ENCODE measurements around the gene LTN1.
A peak's percentile ranks its signal among the peaks of the same experiment; 100 is the strongest.

The LTN1 gene

GRCh38 chr21:28928578-28929420, 63.9 kb downstream of the LTN1 start:
- DNase-seq: no peak

GRCh38 chr21:28927130-28927529, 65.5 kb downstream of the LTN1 start:
- no peak for DNase-seq

- DNase-seq: no peak
Observed at GRCh38 chr21:28923439-28923975, 69.2 kb downstream of the LTN1 start.

DNA sequence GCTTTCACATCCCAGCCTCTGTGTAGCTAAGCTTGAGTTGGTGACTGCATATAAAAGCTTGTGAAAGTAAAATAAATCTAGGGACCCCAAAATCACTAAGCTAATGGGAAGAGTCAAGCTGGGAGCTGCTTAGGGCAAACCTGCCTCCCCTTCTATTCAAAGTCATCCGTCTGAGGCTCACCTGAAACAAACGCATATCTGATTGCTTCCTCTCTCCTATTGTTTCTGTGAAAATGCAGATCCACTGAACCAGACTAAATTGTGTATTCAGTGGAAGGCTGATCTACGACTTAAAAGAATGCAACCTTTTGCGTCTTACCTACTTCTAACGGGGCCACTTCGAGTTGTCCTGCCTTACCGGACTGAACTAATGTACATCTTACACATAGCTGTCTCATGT, 70.3 kb downstream of the LTN1 start:
- DNase-seq: no peak

DNA sequence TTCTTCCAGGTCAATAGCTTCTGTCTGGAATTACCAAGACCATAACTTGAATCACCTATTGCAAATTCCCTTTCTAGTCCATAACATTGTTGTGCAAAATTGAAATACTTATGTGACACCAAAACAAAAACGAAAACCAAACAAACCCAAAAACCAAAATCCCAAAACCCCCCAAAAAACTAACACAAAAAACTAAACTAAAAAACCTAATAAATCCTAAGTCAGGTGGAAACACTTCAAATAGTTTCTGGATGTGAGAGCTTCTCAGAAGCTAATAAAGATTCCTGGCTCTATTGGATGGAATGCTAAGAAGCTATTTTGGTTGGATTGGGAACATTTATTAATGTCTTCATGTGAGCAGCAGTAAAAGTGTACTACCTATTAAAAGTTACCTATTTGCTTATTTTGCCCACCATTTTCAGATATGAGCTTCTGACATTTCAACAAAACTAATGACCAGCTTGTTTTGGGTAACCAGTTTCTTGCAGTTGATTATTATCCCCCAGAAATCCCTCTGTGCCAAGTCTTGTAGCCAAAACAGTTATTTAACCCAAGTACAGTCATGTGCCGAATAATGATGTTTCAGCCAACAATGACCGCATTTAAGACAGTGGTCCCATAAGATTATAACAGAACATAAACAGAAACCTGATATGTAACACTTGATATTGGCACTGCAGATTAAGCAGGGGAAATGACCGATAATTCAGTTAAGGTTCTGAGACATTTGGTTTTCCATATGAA, 76.4 kb downstream of the LTN1 start:
- no peak for DNase-seq

- DNase-seq: no peak
Observed at GRCh38 chr21:28913071-28913470, 79.6 kb downstream of the LTN1 start.

DNA sequence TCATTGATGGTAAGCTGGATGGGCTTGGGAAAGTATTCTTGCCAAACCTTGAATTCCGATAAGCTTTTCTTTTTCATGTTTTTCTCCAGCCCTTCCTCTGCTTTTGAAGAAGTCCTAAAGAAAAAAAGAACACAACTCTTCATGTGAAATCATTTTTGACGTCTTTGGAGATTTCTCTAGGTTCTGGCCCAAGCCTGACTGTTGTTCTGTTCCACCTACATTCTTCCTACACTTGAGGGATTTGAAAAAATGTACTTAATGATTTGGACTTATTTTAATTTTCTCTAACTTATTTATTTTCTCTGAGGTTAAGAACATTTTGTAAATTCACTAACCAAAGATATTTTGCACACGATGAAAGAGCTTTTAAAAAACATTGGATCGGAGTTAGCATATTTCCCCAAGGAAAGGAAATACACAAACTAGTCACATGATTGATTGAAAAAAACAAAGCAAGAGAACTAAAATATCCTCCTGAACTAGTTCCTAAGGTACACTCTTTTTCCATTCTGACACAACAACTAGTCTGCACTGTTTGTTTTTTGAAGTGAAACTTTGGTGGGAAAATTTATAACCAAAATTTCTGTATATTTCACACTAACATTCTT, 82.3 kb downstream of the LTN1 start:
- no peak for DNase-seq

DNA sequence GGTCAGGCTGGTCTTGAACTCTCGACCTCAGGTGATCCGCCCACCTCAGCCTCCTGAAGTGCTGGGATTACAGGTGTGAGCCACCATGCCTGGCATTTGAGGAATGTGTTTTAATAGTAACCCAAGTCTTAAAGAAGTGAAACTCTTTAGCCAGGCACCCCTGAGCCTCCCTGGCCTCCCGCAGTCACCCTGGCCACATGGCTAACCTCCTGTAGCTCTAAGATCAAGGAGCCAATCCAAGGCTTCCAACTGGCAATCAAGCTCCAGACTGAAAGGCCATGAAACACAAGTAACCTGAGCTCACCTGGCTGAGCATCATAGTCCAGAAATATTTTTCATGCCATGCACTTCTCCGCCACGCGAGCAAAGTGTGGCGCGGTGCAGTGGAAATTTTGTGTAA, 84.3 kb downstream of the LTN1 start:
- DNase-seq: no peak

DNA sequence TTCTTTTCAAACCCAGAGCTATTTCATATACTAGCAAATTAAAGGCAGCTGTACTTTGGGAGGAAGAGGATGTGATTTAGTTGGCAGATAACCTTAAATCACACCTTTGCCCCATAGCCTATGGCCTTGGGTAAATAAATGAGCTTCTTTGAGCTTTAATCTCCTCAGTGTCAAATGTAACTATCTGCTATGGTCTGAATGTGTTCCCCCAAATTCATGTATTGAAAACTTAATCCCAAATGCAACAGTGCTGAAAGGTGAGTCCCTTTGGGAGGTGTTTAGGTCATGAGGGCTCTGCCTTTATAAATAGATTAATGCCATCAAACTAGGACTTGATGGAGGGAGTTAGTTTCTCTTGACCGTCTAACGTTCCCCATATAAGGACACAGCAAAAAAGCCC, 85.8 kb downstream of the LTN1 start:
- DNase-seq: no peak

DNA sequence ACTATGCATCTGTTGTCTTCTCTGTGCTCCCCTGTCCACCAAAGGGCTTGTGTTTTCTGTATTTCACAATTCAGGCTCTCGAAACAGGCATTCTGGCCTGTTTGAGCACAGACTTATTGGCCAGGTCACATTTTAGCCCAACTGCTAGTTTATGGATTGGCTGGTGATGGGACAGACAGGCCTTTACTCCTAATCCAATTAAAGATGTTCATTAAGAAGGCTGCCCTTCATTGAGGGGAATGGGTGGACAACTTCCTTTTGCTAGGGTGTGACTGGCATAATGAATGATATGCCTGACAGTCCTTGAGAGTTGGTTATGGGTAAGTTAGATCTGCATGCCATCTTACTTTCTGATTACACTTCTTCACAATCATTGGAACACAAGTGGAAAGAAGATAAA, 86.4 kb downstream of the LTN1 start:
- no peak for DNase-seq

DNA sequence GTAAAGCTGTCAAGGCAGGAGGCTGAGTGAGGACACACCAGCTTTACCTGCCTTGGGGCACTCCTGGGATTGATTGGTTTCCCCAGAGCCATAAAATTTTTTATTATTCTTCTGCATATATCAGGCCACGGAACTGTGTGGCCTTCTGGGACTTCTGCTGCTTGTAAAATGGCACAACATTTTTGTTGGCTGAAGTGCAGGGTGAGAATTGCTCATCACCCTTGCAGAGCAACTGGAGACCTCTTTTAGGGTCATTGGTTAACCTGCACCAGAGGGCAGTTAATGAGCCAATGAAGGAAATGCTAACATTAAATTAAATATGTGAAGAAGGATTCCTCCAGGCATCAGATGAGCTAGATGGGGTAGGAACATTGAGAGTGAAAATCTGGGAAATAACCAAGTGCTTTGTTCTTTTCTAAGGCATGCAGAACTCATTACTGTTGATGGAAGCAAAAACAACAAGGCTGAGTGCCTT, 87.7 kb downstream of the LTN1 start:
- DNase-seq: no peak

GRCh38 chr21:28903448-28903847, 89.2 kb downstream of the LTN1 start:
- no peak for DNase-seq

DNA sequence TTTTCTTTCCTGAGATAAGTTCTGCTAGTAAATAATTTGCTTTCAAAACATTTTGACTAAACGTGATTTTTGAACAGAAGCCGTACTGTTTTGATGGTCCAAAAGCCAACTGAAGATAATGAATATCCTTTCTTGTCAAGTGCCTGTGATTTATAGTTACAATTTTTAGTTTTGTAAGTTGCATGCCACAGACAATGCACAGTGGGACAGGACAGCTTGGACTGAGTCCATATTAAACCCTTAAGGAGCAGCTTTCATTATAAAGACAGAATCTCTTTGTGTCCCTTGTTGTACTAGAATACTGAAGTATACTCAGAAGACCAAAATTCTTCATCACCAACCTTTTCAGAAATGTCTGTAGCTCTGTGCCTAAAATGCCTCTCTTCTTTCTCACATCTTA, 92.2 kb downstream of the LTN1 start:
- no peak for DNase-seq

GRCh38 chr21:28899744-28900143, 92.9 kb downstream of the LTN1 start:
- DNase-seq: no peak

DNA sequence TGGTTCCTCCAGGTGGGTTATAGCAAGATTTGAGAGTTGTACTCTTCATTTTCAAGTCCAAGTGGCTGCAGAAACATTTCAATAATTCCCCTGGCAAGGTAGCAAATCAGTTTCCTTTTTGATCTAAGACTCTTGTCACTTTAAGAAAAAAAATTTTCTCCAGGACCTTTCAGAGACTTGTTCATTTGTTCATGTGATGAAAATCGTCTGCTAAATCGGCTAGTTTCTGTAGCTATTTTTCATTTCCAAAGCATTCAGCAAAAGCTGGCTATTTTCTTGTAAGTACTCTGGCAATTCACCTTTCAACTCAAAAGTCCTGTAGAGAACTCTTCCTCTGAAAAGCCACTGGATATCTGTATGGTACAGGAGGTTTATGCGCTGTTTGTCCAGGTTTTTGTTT, 93.5 kb downstream of the LTN1 start:
- no peak for DNase-seq

DNA sequence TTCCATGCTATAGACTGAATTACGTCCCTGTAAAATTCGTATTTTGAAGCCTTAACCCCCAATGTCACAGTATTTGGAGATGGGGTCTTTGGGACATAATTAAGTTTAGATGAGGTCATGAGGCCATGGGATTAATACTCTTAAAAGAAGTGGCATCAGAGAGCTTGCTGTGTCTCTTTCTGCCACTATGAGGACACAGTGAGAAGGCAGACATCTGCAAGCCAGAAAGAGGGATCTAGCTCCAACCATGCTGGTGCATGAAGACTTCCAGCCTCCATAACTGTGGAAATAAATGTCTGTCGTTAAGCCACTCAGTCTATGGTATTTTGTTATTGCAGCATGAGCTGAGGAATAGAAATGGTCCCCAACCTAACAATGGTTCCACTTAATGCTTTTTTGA, 99.0 kb downstream of the LTN1 start:
- DNase-seq: no peak

DNA sequence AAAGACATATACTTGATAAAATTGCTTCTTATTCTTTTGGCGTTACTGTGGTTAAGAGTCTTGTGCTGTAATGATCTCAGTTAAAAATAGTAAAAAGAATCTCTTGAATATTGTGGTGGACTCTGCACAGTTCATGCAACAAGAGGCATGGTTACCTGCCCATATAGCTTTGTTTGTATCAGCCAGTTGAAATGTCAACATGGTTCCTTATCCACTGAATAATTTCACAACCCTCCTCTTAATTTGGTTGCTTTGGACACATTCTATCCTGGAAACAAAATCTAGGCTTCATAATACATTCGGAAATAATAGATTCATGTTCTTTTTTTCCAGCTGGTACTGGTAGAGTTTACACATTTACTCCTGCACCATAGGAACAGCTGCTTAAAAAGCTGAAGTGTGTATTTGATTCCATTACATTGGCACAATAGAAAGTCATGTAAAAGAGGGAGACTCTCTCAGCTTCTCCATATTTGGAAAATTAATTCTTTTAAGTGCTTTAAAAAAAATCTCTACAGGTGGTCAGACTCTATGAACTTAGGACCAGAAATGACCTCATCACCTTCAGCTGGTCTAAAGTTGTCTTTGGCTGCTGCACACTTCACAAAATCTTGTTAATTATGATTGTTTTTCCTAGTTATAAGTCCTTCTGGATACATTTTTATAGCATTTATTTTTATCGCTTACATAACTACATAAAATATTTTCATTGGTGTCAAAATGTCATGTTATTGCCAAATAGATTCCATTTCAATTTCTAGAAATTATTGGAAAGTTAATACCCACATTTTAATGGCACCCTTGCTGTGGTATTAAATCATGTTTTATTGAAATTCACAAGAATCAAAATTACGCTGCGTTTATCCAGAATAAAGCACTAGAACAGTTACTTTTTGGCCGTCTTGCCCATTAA, 100.2 kb downstream of the LTN1 start:
- DNase-seq: no peak

DNA sequence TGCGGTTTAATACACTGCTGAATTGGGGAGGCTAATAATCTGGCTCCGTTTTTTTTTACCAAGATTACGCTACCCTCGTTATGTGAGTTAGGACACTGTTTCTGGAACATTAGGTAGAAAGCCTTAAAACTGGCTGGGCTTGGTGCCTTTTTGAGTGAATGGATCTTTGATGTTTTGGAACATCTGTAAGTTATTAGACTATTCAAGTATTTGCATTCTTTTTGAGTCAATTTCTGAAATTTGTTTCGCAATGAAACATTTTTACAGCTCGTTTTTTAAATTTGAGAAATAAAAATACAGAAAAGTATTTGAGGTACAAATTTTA, 106.9 kb downstream of the LTN1 start:
- DNase-seq: no peak

DNA sequence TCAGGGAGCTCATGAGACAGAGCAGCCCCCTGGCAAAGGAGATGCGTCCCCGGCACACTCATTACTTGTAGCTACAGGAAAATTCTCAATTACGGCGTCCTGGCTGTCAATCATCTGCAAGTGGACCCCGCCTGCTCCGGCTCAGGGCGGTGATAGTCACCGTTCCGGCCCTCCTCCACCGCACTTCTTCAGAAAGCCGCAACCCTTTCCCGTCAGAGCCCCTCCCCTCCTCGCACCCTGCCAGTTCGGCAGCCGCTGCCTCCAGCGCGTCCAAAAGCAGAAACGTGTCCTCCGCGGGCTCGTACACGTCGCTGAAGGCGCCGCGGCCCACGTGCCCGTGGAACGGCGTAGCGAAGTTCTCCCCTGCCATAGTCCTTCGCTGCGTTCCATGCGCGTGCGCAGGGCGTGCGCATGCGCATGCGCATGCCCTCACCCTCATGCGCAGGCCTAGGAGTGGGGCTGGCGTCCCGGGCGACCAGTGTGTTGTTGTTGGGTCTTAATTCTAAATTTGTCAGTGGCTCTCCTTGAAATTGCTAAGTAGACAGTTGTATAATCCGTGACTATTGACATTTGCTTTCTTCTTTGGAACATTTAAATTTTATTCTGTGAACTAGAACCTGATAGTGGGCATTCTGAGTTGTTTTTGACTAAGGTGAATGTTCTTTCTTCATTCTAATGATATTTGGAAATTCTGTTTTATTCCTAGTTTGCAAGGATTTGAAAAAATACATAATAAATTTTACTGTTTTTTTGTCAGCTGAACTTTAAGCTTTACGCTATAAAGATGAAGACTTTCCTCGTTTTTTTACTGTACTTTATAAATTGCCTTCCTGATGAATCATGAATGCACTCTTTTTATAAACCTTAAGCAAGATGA, 107.5 kb downstream of the LTN1 start:
- DNase-seq: peak; percentile 95 to 96

DNA sequence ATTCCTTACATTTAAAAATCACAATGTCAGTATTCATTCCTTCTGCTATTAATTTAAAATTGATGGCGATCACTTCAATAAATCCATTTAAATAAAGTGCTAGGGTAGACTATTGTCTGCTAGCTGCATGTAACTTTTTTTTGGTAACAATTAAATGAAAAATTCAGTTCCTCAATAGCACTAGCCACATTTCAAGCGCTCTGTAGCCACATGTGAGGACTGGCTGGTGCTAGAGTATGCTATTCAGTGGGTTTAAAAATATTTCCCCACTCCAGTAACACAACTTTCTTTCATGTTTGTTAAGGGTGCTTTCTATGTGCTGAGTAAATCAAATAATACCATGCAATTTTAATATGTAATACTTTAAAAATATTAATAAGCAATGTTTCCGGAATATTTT, 108.2 kb downstream of the LTN1 start:
- peak in 1 of 2 donors; percentile 24 for DNase-seq

- DNase-seq: peak in 1 of 2 donors; percentile 3
Observed at GRCh38 chr21:28883931-28884330, 108.7 kb downstream of the LTN1 start.

DNA sequence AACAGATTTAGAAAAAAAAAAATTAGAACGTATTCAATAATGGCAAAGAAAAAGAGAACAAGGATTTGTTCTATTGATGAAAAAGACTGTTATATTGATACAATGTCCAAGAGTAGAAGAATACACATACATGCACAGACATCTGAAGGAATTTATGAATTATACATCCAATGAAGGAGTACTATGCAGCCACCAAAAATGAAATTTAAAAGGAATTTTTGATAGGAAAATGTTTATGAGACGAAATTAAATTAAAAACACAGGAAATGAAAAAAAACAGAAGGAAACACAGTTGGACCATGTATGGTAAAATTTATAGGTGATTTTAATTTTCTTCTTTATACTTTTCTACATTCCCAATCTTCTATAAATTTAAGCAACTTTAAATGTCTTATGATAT, 110.3 kb downstream of the LTN1 start:
- DNase-seq: no peak

Data from CD4-positive, alpha-beta T cell treated with Interferon alpha-2 for 1 hour (primary cell).